SK-N-MC (cell line): ENCODE data around the gene CRTC1.

ENCODE experiments used
- DNase-seq: peaks from one replicate; pipeline ENCODE4 v3.0.0-alpha.2; 2011; ENCODE audit warnings: low read depth, low spot score
- H3K27ac ChIP-seq: fragments of 200-600 bp; sonication (generic); 2 replicates; pipeline ENCODE4 v1.5.1; 2016; ENCODE audit warnings: mixed run types
- H3K36me3 ChIP-seq: fragments of 200-600 bp; sonication (generic); 2 replicates; pipeline ENCODE4 v1.6.1; 2017; ENCODE audit warnings: antibody characterized with exemption, low read length, mixed read lengths; ENCODE audit not compliant: insufficient read depth
- H3K4me3 ChIP-seq: fragments of 200-600 bp; sonication (generic); 2 replicates; pipeline ENCODE4 v1.5.1; 2016
- H3K9ac ChIP-seq: fragments of 200-600 bp; sonication (generic); 2 replicates; pipeline ENCODE4 v1.8.0; 2017; ENCODE audit warnings: mixed run types, mixed read lengths; ENCODE audit not compliant: insufficient read length
- H3K9me3 ChIP-seq: fragments of 200-600 bp; sonication (generic); 2 replicates; pipeline ENCODE4 v1.6.1; 2017; ENCODE audit warnings: low read depth, mild to moderate bottlenecking, antibody characterized with exemption, low read length, moderate library complexity, mixed read lengths
- EZH2 ChIP-seq: fragments of 200-600 bp; sonication (generic); IDR thresholded peaks from one replicate; pipeline ENCODE4 v1.6.1; 2017; ENCODE audit warnings: antibody characterized with exemption
- FOXP2 ChIP-seq: optimal IDR thresholded peaks from 2 replicates; pipeline ENCODE3; 2011; ENCODE audit warnings: mild to moderate bottlenecking, moderate library complexity; ENCODE audit not compliant: insufficient read depth; ENCODE audit errors: extremely low read length, control extremely low read depth
- POLR2AphosphoS5 ChIP-seq: IDR thresholded peaks from 2 replicates; pipeline ENCODE4 v1.6.1; 2012; ENCODE audit warnings: mild to moderate bottlenecking, low read depth, low read length, borderline replicate concordance

CRTC1 gene

GRCh38 chr19:18699403-18700054 is 16.0 kb downstream of the CRTC1 start:
- DNase-seq, result no peak
- H3K9ac ChIP-seq, result no peak overlapping the region
- H3K9me3 ChIP-seq, result no peaks in the 10 kb centered on the region
- H3K27ac ChIP-seq, result no peak overlapping the region
- TF ChIP-seq EZH2 (no peak), FOXP2 (no peak), POLR2AphosphoS5 (no peak)
- no peaks in the 10 kb centered on the region for H3K36me3 ChIP-seq
- no peak overlapping the region for H3K4me3 ChIP-seq

- Histone ChIP-seq H3K4me3 (peak overlapping the region; percentile 71), H3K9me3 (no peaks in the 10 kb centered on the region), H3K27ac (no peak overlapping the region), H3K9ac (no peak overlapping the region), H3K36me3 (no peaks in the 10 kb centered on the region)
- TF ChIP-seq EZH2 (no peak), FOXP2 (no peak), POLR2AphosphoS5 (no peak)
- no peak for DNase-seq
Measured at GRCh38 chr19:18700501-18701249, 17.2 kb downstream of the CRTC1 start.

GRCh38 chr19:18701250-18701608 is 17.7 kb downstream of the CRTC1 start:
- Histone ChIP-seq H3K4me3 (peak overlapping the region; percentile 71), H3K36me3 (no peaks in the 10 kb centered on the region), H3K27ac (no peak overlapping the region), H3K9me3 (no peaks in the 10 kb centered on the region), H3K9ac (no peak overlapping the region)
- no peak for DNase-seq
- TF ChIP-seq POLR2AphosphoS5, result no peak
- no peak for TF ChIP-seq FOXP2
- no peak for TF ChIP-seq EZH2

GRCh38 chr19:18704054-18704453 is 20.6 kb downstream of the CRTC1 start:
- Histone ChIP-seq H3K27ac (no peak overlapping the region), H3K36me3 (no peaks in the 10 kb centered on the region), H3K4me3 (no peak overlapping the region), H3K9me3 (no peaks in the 10 kb centered on the region), H3K9ac (no peak overlapping the region)
- TF ChIP-seq POLR2AphosphoS5 (no peak), FOXP2 (no peak), EZH2 (no peak)
- DNase-seq, result no peak

GRCh38 chr19:18704971-18705370 is 21.5 kb downstream of the CRTC1 start:
- Histone ChIP-seq H3K27ac (no peak overlapping the region), H3K9me3 (no peaks in the 10 kb centered on the region), H3K9ac (no peak overlapping the region), H3K36me3 (no peaks in the 10 kb centered on the region), H3K4me3 (no peak overlapping the region)
- TF ChIP-seq POLR2AphosphoS5 (no peak), EZH2 (no peak)
- no peak for DNase-seq

- no peak for TF ChIP-seq POLR2AphosphoS5
- TF ChIP-seq FOXP2, result no peak
- TF ChIP-seq EZH2, result no peak
- H3K4me3 ChIP-seq, result no peak overlapping the region
- no peaks in the 10 kb centered on the region for H3K36me3 ChIP-seq
- DNase-seq, result no peak
- H3K9ac ChIP-seq, result no peak overlapping the region
- H3K27ac ChIP-seq, result no peak overlapping the region
- no peaks in the 10 kb centered on the region for H3K9me3 ChIP-seq
Measured at GRCh38 chr19:18708452-18709231, 25.2 kb downstream of the CRTC1 start.

- no peak for TF ChIP-seq EZH2
- no peak for TF ChIP-seq FOXP2
- no peak for TF ChIP-seq POLR2AphosphoS5
- Histone ChIP-seq H3K9me3 (no peaks in the 10 kb centered on the region), H3K27ac (no peak overlapping the region), H3K4me3 (no peak overlapping the region), H3K9ac (no peak overlapping the region), H3K36me3 (no peaks in the 10 kb centered on the region)
- DNase-seq, result no peak
Measured at GRCh38 chr19:18709546-18709945, 26.1 kb downstream of the CRTC1 start.

- no peak for DNase-seq
- Histone ChIP-seq H3K4me3 (no peak overlapping the region), H3K27ac (no peak overlapping the region), H3K9ac (no peak overlapping the region), H3K9me3 (no peaks in the 10 kb centered on the region), H3K36me3 (no peaks in the 10 kb centered on the region)
- no peak for TF ChIP-seq FOXP2
- no peak for TF ChIP-seq POLR2AphosphoS5
- TF ChIP-seq EZH2, result no peak
Measured at GRCh38 chr19:18710186-18710585, 26.7 kb downstream of the CRTC1 start.
